ENCODE measurements around the gene RAB40B. TPM values are rescaled to one million over a fixed set of nuclear protein-coding genes. Genes with fewer than 3 reads are reported as not detected.
A peak's percentile ranks its signal among the peaks of the same experiment; 100 is the strongest.

The RAB40B gene
- polyA plus RNA-seq, 1 donor (not counting 4 experiments of a cell fraction or from before 2014, with no cell fraction given), result 10.6 TPM

- H3K36me3 ChIP-seq (ENCODE audit: control insufficient read depth in 2 of 2, extremely low read depth in 1 of 2, insufficient read depth in 2 of 2, low read length in 2 of 2), result peaks cover 0 to 5% of the 10 kb centered on the region in 2 experiments
- DNase-seq (ENCODE audit: low read depth, low spot score) (no peak), FAIRE-seq (no peak)
- H3K79me2 ChIP-seq (ENCODE audit: control insufficient read depth, insufficient read depth, low read length), result peaks cover 2% of the 10 kb centered on the region
- H3K9me3 ChIP-seq (ENCODE audit: control insufficient read depth, low read depth, low read length), result no peaks in the 10 kb centered on the region
- no peak overlapping the region for H3K9ac ChIP-seq (ENCODE audit: control insufficient read depth, extremely low read depth, insufficient read depth, low read length)
- H3K4me2 ChIP-seq (ENCODE audit: control insufficient read depth, extremely low read depth, insufficient read depth, low read depth, low read length), result no peak overlapping the region
- dilution Hi-C loops (cut with MboI; ENCODE audit: extremely low pct_ligation_motif_present, low sequenced_read_pairs), result no loop called here
- H3K4me1 ChIP-seq (ENCODE audit: control insufficient read depth, extremely low read depth, insufficient read depth, low read length), result peaks cover 11% of the 10 kb centered on the region
- H2AFZ ChIP-seq (ENCODE audit: control insufficient read depth, low read length), result no peak overlapping the region
- no peaks in the 10 kb centered on the region for H3K27me3 ChIP-seq (ENCODE audit: control insufficient read depth, extremely low read depth, insufficient read depth, low read length)
- no peaks in the 10 kb centered on the region for H4K20me1 ChIP-seq (ENCODE audit: control insufficient read depth, extremely low read depth, insufficient read depth, low read length)
- H3K27ac ChIP-seq (ENCODE audit: control insufficient read depth, insufficient read depth, low read length), result no peak overlapping the region
- H3K9me1 ChIP-seq (ENCODE audit: control insufficient read depth, extremely low read depth, insufficient read depth, low read length), result no peaks in the 10 kb centered on the region
- no peak for TF ChIP-seq CTCF (optimal IDR thresholded peaks at IDR 0.05 in 1 of 3, IDR thresholded peaks at IDR 0.05 in 1 of 3, conservative IDR thresholded peaks at IDR 0.05 in 1 of 3; ENCODE audit: extremely low read depth in 1 of 3, insufficient read depth in 2 of 3, low read length in 3 of 3)
- TF ChIP-seq EZH2 (IDR thresholded peaks at IDR 0.05; ENCODE audit: low read length), result no peak
- no peak overlapping the region for H3K4me3 ChIP-seq (ENCODE audit: control insufficient read depth in 2 of 3, extremely low read depth in 1 of 3, insufficient read depth in 2 of 3, low read depth in 1 of 3, low read length in 3 of 3)
These were observed 9.4 kb downstream of the RAB40B start for GRCh38 chr17:82689077-82689476.

- H3K36me3 ChIP-seq (ENCODE audit: control insufficient read depth in 2 of 2, extremely low read depth in 1 of 2, insufficient read depth in 2 of 2, low read length in 2 of 2), result peaks cover 0 to 5% of the 10 kb centered on the region in 2 experiments
- no peak overlapping the region for H2AFZ ChIP-seq (ENCODE audit: control insufficient read depth, low read length)
- no peaks in the 10 kb centered on the region for H4K20me1 ChIP-seq (ENCODE audit: control insufficient read depth, extremely low read depth, insufficient read depth, low read length)
- peaks cover 2% of the 10 kb centered on the region for H3K79me2 ChIP-seq (ENCODE audit: control insufficient read depth, insufficient read depth, low read length)
- no peak overlapping the region for H3K4me3 ChIP-seq (ENCODE audit: control insufficient read depth in 2 of 3, extremely low read depth in 1 of 3, insufficient read depth in 2 of 3, low read depth in 1 of 3, low read length in 3 of 3)
- H3K4me1 ChIP-seq (ENCODE audit: control insufficient read depth, extremely low read depth, insufficient read depth, low read length), result peaks cover 11% of the 10 kb centered on the region
- FAIRE-seq (peak; percentile 41), DNase-seq (ENCODE audit: low read depth, low spot score) (no peak)
- H3K4me2 ChIP-seq (ENCODE audit: control insufficient read depth, extremely low read depth, insufficient read depth, low read depth, low read length), result peak overlapping the region; percentile 55
- no peak for TF ChIP-seq CTCF (optimal IDR thresholded peaks at IDR 0.05 in 1 of 3, IDR thresholded peaks at IDR 0.05 in 1 of 3, conservative IDR thresholded peaks at IDR 0.05 in 1 of 3; ENCODE audit: extremely low read depth in 1 of 3, insufficient read depth in 2 of 3, low read length in 3 of 3)
- TF ChIP-seq EZH2 (IDR thresholded peaks at IDR 0.05; ENCODE audit: low read length), result no peak
- dilution Hi-C loops (cut with MboI; ENCODE audit: extremely low pct_ligation_motif_present, low sequenced_read_pairs), result no loop called here
- peak overlapping the region; percentile 26 for H3K27ac ChIP-seq (ENCODE audit: control insufficient read depth, insufficient read depth, low read length)
- H3K9me1 ChIP-seq (ENCODE audit: control insufficient read depth, extremely low read depth, insufficient read depth, low read length), result no peaks in the 10 kb centered on the region
- H3K9ac ChIP-seq (ENCODE audit: control insufficient read depth, extremely low read depth, insufficient read depth, low read length), result peak overlapping the region; percentile 9
- no peaks in the 10 kb centered on the region for H3K9me3 ChIP-seq (ENCODE audit: control insufficient read depth, low read depth, low read length)
- H3K27me3 ChIP-seq (ENCODE audit: control insufficient read depth, extremely low read depth, insufficient read depth, low read length), result no peaks in the 10 kb centered on the region
These were observed 10.6 kb downstream of the RAB40B start for GRCh38 chr17:82687871-82688270.
